GM12801 (cell line): ENCODE data around the gene PSMB5.

Experiments
- TF ChIP-seq, protein P1 (sequence below): IDR thresholded peaks from one replicate; pipeline ENCODE4 v1.5.1; 2011; ENCODE audit warnings: control low read depth; ENCODE audit not compliant: insufficient read length; ENCODE audit errors: extremely low read depth

PSMB5 gene

DNA sequence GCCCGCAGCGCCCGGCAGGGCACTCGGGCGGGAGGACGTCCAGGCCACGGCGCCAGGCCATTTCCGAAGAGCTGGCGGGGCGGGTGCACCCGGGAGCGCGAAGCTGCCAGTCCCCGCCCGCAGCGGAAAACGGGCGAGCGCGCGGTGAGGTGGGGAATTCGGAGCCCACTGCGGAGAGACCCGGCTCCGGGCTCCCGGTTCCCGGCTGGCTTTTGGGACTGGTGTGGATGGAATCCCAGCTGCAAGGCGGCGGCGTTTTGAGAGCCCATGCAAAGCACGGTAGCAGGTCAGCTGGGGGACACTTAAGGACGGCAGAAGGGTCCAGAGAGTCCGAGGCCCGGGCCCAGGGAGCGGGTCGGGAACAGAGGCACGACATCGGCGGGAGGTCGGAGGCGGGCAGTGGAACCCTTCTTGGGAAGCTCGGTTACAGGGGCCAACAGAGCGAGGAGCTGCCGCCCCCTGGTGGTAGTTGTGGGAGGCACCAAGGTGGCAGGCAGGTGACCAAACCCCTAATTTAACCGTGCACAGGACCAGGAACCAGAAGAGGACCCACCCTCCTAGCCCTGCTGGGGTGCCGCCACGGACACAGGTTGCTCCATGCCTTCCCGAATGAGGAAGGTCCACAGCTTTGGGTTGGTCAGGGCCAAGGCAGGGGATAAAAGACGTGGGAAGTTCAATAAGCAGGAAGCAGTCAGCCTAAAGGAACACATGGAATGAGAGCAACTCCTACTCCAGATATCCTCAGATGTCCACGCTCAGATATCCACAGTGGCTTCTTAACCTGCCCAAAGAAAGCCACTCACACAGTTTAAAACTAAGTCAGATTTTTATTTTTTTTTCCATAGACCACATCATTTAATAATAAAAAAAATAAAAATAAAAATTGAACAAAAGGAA, 23.3 kb upstream of the PSMB5 start:
- TF ChIP-seq, protein P1, sequence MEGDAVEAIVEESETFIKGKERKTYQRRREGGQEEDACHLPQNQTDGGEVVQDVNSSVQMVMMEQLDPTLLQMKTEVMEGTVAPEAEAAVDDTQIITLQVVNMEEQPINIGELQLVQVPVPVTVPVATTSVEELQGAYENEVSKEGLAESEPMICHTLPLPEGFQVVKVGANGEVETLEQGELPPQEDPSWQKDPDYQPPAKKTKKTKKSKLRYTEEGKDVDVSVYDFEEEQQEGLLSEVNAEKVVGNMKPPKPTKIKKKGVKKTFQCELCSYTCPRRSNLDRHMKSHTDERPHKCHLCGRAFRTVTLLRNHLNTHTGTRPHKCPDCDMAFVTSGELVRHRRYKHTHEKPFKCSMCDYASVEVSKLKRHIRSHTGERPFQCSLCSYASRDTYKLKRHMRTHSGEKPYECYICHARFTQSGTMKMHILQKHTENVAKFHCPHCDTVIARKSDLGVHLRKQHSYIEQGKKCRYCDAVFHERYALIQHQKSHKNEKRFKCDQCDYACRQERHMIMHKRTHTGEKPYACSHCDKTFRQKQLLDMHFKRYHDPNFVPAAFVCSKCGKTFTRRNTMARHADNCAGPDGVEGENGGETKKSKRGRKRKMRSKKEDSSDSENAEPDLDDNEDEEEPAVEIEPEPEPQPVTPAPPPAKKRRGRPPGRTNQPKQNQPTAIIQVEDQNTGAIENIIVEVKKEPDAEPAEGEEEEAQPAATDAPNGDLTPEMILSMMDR = peak; percentile 24

DNA sequence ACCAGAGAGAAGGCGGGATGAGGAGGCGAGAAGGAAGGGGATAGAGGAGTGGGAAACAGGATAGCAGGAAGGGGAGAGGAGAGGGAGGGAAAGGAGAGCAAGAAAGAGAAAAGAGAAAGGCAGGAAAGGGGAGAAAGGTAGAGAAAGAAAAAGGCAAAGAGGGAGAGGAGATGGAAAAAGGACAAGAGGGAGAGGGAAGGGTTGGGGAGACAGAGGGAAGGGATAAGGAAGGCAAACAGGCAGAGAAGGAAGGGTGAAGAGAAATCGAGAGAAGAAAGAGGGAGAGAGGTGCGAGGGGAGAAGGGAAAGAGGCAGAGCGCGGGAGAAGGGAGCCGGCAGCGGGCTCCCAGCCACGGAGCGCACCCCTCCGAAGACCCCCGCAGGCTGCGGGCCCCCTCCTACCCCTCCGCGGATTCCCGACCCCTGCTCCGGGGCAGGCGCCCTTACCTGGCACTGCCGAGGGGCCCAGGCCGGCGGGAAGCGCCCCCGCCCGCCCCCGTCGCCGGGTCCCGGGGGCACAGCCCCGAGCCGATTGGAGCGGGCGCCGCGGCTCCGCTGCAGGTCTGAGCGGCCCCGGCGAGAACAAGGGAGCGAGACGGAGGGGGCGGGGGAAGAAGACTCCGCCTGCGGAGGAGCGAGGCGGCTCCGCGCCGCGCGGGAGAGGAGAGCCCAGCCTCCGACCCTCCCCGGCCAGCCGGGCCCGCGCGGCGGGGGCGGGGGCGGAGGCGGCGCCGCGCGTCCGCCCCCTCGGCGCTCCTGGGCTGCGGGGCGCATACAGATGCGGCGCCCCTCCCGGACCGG, 22.5 kb upstream of the PSMB5 start, which contains the start of gene CDH24:
Gene CDH24 (minus strand): TSS at position 565 of the 801 bp plus-strand sequence. CDS start 1,787 bp downstream, outside the sequence.
- TF ChIP-seq, protein P1 = no peak

- TF ChIP-seq, protein P1 = no peak
Measured at GRCh38 chr14:23056145-23056955, 21.6 kb upstream of the PSMB5 start.

- TF ChIP-seq, protein P1 = no peak
Measured at GRCh38 chr14:23055621-23056144, 21.0 kb upstream of the PSMB5 start.

DNA sequence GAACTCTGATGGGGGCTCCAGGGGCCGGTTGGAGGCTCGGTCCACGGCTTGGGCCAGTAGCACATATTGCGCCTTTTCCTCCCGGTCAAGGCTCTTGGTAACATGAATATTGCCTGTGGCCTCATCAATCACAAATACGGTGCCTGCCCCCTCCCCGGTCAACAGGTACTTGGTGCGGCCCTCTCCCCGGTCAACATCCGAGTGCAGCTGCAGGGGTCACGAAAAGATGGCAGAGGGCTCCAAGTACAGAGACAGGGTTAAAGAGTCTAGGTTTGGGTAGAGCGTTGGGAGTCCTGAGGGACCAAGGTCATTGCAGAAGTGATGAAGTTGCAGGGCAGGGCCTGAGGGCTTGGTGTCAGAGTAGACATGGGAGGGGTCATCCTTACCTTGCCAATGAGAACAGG, 20.4 kb upstream of the PSMB5 start:
- TF ChIP-seq, protein P1 = no peak

DNA sequence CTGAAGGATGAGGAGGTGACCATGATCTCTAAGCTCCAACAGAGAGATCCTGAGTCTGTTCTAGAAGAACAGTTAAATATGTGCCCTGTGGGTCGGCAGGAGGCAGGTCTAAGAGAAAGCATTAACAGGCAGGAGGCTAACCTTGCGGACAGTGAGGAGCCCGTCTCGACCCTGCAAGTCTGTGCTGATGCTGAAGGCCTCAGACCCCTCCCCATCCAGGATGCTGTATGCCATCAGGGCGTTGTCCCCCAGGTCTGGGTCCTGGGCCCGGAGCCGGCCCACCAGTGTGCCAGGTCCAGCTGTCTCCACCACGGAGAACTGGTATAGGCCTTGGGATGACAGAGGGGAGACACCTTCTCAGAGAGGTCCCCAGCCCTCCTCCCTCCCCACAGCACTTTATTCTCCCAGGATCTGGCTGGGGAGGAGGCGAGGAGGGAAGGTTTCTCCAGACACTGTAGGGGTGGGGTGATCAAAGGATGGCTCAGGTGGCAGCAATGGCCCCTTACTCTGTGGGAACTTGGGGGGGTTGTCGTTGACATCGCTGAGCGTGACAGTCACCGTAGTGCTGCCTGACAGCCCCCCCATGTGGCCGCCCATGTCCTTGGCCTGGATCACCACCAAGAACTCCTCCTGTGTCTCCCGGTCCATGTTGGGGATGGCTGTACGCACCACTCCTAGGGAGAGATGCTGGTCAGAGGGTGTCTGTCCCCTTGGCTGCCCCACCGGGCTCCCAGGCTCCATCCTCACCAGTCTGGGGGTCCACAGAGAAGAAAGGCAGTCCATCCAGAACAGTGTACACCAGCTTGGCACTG, 19.5 kb upstream of the PSMB5 start:
- TF ChIP-seq, protein P1 = no peak
